HepG2 (cell line): ENCODE results near the gene POC1B. TPM values are rescaled to one million over a fixed set of nuclear protein-coding genes. Genes with fewer than 3 reads are reported as not detected.

Source experiments
- CEBPG ChIP-seq: IDR thresholded peaks from 2 replicates; pipeline ENCODE4 v1.6.1; 2016
- IRX3 ChIP-seq: sonication (generic); formaldehyde crosslinking; IDR thresholded peaks from 2 replicates; pipeline ENCODE4 v1.8.1; 2023; ENCODE audit warnings: mild to moderate bottlenecking, low read depth, missing genetic modification reagents, borderline replicate concordance
- NCOR1 ChIP-seq: fragments of 200-600 bp; sonication (generic); IDR thresholded peaks from 2 replicates; pipeline ENCODE4 v1.7.0; 2017; ENCODE audit warnings: antibody characterized with exemption, low read length, borderline replicate concordance
- ONECUT2 ChIP-seq: sonication (generic); formaldehyde crosslinking; IDR thresholded peaks from 2 replicates; pipeline ENCODE4 v1.4.0; 2020; ENCODE audit warnings: missing genetic modification reagents
- RARG ChIP-seq: sonication (generic); formaldehyde crosslinking; IDR thresholded peaks from 2 replicates; pipeline ENCODE4 v1.4.0; 2020; ENCODE audit warnings: low read depth, mild to moderate bottlenecking, missing genetic modification reagents
- RBM39 ChIP-seq: fragments of 200-400 bp; formaldehyde crosslinking; IDR thresholded peaks from one replicate; pipeline ENCODE4 v1.6.1; 2018; ENCODE audit warnings: antibody characterized with exemption, mild to moderate bottlenecking, low read depth, low read length; ENCODE audit not compliant: poor library complexity, severe bottlenecking
- RELA ChIP-seq: sonication (generic); formaldehyde crosslinking; IDR thresholded peaks from 2 replicates; pipeline ENCODE4 v1.4.0; 2020; ENCODE audit warnings: missing genetic modification reagents
- SMC3 ChIP-seq: IDR thresholded peaks from 2 replicates; pipeline ENCODE4 v1.6.1; 2011; ENCODE audit warnings: low read length, improper control_type of control experiment
- TBX3 ChIP-seq: fragments of 450-650 bp; IDR thresholded peaks from 2 replicates; pipeline ENCODE4 v1.6.1; 2017; ENCODE audit warnings: antibody characterized with exemption, mild to moderate bottlenecking, inconsistent platforms, borderline replicate concordance
- TEAD2 ChIP-seq: sonication (generic); formaldehyde crosslinking; IDR thresholded peaks from 2 replicates; pipeline ENCODE4 v1.9.0; 2021; ENCODE audit warnings: missing genetic modification reagents
- TRIM24 ChIP-seq: sonication (generic); formaldehyde crosslinking; IDR thresholded peaks from 2 replicates; pipeline ENCODE4 v1.8.0; 2022; ENCODE audit warnings: mild to moderate bottlenecking, missing genetic modification reagents
- YEATS2 ChIP-seq: sonication (generic); formaldehyde crosslinking; IDR thresholded peaks from 2 replicates; pipeline ENCODE4 v1.4.0; 2020; ENCODE audit warnings: missing genetic modification reagents, borderline replicate concordance
- ZNF160 ChIP-seq: sonication (generic); formaldehyde crosslinking; IDR thresholded peaks from 2 replicates; pipeline ENCODE4 v1.8.0; 2022; ENCODE audit warnings: mild to moderate bottlenecking, inconsistent platforms, missing genetic modification reagents
- ZNF251 ChIP-seq: sonication (generic); formaldehyde crosslinking; IDR thresholded peaks from 2 replicates; pipeline ENCODE4 v1.9.0; 2021; ENCODE audit warnings: mild to moderate bottlenecking, missing genetic modification reagents
- ZNF446 ChIP-seq: sonication (generic); formaldehyde crosslinking; IDR thresholded peaks from 2 replicates; pipeline ENCODE4 v1.5.0; 2020; ENCODE audit warnings: mild to moderate bottlenecking, missing genetic modification reagents
- ZNF589 ChIP-seq: sonication (generic); formaldehyde crosslinking; conservative IDR thresholded peaks from 2 replicates; pipeline ENCODE4 v1.8.0; 2022; ENCODE audit warnings: mild to moderate bottlenecking, moderate library complexity, missing genetic modification reagents
- ZNF879 ChIP-seq: sonication (generic); formaldehyde crosslinking; IDR thresholded peaks from 2 replicates; pipeline ENCODE4 v1.8.1; 2023; ENCODE audit warnings: missing genetic modification reagents
- ZSCAN9 ChIP-seq: IDR thresholded peaks from 2 replicates; pipeline ENCODE4 v1.6.1; 2016; ENCODE audit warnings: borderline replicate concordance
- ZZZ3 ChIP-seq: sonication (generic); formaldehyde crosslinking; IDR thresholded peaks from 2 replicates; pipeline ENCODE4 v1.4.0; 2020; ENCODE audit warnings: missing genetic modification reagents, mild to moderate bottlenecking, borderline replicate concordance
- polyA plus RNA-seq, 8 experiments: library from polyadenylated mRNA; depleted of rRNA in 3 of 8; stranded (reverse) in 7 of 8; unstranded in 1 of 8; fragments of >200 nt; fragmentation: Illumina TruSeq in 4 of 8; extraction: Trizol in 4 of 8; gene quantifications; 2 replicates each; pipeline versions ENCODE4 v1.2.1 to v1.2.3, GENCODE V29; 2011 to 2016; ENCODE audit warnings: low read depth in 4 of 8, missing spikeins in 1 of 8, mixed read lengths in 1 of 8; ENCODE audit not compliant: insufficient read depth in 1 of 8
- total RNA-seq, 5 experiments: library from RNA; depleted of rRNA; stranded (reverse); fragments of >200 nt; fragmentation: Illumina TruSeq; extraction: Trizol; gene quantifications; 2 replicates each; pipeline ENCODE4 v1.2.3, GENCODE V29; 2016; ENCODE audit warnings: low read depth in 1 of 5
- TF ChIP-seq, protein P1 (sequence below): sonication (generic); formaldehyde crosslinking; IDR thresholded peaks from 2 replicates; pipeline ENCODE4 v1.4.0; 2020; ENCODE audit warnings: missing genetic modification reagents
- TF ChIP-seq, protein P2 (sequence below): sonication (generic); formaldehyde crosslinking; IDR thresholded peaks from 2 replicates; pipeline ENCODE4 v1.4.0; 2020; ENCODE audit warnings: missing genetic modification reagents, borderline replicate concordance
- TF ChIP-seq, protein P3 (sequence below): IDR thresholded peaks from 2 replicates; pipeline ENCODE4 v1.6.1; 2012; ENCODE audit warnings: inconsistent platforms
- TF ChIP-seq, protein P4 (sequence below): sonication (generic); formaldehyde crosslinking; IDR thresholded peaks from 2 replicates; pipeline ENCODE4 v1.5.0; 2020; ENCODE audit warnings: missing genetic modification reagents, mild to moderate bottlenecking, borderline replicate concordance
- TF ChIP-seq, protein P5 (sequence below): sonication (generic); formaldehyde crosslinking; IDR thresholded peaks from 2 replicates; pipeline ENCODE4 v1.4.0; 2020; ENCODE audit warnings: missing genetic modification reagents, borderline replicate concordance

POC1B gene
- total and polyA plus RNA-seq, 2 of the 13 experiments (the other 11 are each of a cell fraction or from before 2014, with no cell fraction given), result 9.3 to 11.0 TPM

DNA sequence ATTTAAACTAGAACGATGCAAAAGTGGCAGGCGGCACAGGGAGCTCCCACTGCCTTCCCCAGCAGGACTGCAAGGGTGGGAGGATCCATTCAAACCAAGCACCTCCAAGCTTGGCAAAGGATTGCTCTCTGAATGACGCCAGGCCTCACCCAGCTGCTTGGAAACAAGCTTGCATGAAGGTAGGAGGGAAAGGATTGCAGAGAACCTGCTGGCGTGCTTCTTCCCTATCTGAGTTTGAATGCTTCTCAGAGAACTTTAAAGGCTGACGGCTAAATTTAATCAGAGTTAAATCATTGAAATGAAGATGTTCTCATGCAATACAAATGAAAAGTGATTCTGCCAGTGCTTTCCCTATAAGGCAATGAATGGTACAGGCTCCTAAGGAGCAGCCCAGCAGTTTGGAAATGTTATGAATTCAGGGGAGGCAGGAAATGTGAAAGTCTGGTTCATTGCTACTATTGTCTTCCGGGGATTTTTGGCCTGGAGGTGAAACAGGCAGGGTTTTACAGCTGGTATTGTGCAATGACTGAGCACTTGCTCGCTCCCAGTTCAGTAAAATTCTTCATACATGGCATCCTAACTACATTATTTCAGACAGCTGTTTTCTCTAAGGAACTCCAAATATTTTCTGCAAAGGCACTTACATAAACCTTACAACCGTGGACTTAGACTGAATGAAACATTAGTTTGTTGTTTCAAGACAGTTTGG lies 141.6 kb downstream of the POC1B start (continued):
- TF ChIP-seq, protein P1, sequence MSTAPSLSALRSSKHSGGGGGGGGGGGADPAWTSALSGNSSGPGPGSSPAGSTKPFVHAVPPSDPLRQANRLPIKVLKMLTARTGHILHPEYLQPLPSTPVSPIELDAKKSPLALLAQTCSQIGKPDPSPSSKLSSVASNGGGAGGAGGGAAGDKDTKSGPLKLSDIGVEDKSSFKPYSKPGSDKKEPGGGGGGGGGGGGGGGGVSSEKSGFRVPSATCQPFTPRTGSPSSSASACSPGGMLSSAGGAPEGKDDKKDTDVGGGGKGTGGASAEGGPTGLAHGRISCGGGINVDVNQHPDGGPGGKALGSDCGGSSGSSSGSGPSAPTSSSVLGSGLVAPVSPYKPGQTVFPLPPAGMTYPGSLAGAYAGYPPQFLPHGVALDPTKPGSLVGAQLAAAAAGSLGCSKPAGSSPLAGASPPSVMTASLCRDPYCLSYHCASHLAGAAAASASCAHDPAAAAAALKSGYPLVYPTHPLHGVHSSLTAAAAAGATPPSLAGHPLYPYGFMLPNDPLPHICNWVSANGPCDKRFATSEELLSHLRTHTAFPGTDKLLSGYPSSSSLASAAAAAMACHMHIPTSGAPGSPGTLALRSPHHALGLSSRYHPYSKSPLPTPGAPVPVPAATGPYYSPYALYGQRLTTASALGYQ (CRISPR knock-in tag), result 0 out of 2 replicates have a peak, but pooled peaks have one; percentile 18
- TF ChIP-seq, protein P2, sequence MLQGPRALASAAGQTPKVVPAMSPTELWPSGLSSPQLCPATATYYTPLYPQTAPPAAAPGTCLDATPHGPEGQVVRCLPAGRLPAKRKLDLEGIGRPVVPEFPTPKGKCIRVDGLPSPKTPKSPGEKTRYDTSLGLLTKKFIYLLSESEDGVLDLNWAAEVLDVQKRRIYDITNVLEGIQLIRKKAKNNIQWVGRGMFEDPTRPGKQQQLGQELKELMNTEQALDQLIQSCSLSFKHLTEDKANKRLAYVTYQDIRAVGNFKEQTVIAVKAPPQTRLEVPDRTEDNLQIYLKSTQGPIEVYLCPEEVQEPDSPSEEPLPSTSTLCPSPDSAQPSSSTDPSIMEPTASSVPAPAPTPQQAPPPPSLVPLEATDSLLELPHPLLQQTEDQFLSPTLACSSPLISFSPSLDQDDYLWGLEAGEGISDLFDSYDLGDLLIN (CRISPR knock-in tag), result no peak
- no peak; the same call in 1 of the 2 replicates for TF ChIP-seq SMC3
- no peak for TF ChIP-seq IRX3 (CRISPR knock-in tag)
- TF ChIP-seq ZZZ3 (CRISPR knock-in tag), result no peak
- TF ChIP-seq ZNF589 (CRISPR knock-in tag), result no peak
- TF ChIP-seq ONECUT2, result no peak
- TF ChIP-seq CEBPG, result peak; percentile 97
- TF ChIP-seq TEAD2 (CRISPR knock-in tag), result no peak
- TF ChIP-seq ZSCAN9, result 0 out of 2 replicates have a peak, but pooled peaks have one; percentile 17
- no peak for TF ChIP-seq RBM39
- TF ChIP-seq ZNF879 (CRISPR knock-in tag), result no peak
- TF ChIP-seq, protein P3, sequence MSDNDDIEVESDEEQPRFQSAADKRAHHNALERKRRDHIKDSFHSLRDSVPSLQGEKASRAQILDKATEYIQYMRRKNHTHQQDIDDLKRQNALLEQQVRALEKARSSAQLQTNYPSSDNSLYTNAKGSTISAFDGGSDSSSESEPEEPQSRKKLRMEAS, result peak; percentile 39; the same call in 1 of the 2 replicates
- no peak for TF ChIP-seq NCOR1
- TF ChIP-seq, protein P4, sequence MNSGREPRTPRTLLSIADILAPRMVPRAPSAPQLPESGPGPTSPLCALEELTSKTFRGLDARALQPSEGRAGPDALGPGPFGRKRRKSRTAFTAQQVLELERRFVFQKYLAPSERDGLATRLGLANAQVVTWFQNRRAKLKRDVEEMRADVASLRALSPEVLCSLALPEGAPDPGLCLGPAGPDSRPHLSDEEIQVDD, result no peak
- 0 out of 2 replicates have a peak, but pooled peaks have one; percentile 36 for TF ChIP-seq YEATS2 (CRISPR knock-in tag)
- TF ChIP-seq TBX3, result no peak
- TF ChIP-seq TRIM24 (CRISPR knock-in tag), result no peak
- TF ChIP-seq ZNF446, result no peak
- TF ChIP-seq RELA (CRISPR knock-in tag), result no peak
- no peak for TF ChIP-seq RARG (CRISPR knock-in tag)
- no peak for TF ChIP-seq ZNF251
- TF ChIP-seq, protein P5, sequence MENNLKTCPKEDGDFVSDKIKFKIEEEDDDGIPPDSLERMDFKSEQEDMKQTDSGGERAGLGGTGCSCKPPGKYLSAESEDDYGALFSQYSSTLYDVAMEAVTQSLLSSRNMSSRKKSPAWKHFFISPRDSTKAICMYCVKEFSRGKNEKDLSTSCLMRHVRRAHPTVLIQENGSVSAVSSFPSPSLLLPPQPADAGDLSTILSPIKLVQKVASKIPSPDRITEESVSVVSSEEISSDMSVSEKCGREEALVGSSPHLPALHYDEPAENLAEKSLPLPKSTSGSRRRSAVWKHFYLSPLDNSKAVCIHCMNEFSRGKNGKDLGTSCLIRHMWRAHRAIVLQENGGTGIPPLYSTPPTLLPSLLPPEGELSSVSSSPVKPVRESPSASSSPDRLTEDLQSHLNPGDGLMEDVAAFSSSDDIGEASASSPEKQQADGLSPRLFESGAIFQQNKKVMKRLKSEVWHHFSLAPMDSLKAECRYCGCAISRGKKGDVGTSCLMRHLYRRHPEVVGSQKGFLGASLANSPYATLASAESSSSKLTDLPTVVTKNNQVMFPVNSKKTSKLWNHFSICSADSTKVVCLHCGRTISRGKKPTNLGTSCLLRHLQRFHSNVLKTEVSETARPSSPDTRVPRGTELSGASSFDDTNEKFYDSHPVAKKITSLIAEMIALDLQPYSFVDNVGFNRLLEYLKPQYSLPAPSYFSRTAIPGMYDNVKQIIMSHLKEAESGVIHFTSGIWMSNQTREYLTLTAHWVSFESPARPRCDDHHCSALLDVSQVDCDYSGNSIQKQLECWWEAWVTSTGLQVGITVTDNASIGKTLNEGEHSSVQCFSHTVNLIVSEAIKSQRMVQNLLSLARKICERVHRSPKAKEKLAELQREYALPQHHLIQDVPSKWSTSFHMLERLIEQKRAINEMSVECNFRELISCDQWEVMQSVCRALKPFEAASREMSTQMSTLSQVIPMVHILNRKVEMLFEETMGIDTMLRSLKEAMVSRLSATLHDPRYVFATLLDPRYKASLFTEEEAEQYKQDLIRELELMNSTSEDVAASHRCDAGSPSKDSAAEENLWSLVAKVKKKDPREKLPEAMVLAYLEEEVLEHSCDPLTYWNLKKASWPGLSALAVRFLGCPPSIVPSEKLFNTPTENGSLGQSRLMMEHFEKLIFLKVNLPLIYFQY (CRISPR knock-in tag), result no peak
- TF ChIP-seq ZNF160, result no peak
